Natural killer cell (primary cell): Measurements from ENCODE around the gene SRXN1. TPM values are rescaled to one million over a fixed set of nuclear protein-coding genes. Genes with fewer than 3 reads are reported as not detected.

ENCODE experiments used
- ATAC-seq, 3 donors: fragments of 150-1000 bp in 2 of 3; fragments of 200-7000 bp in 1 of 3; cut with Tn5 transposase; 1 replicate in 1 of 3; 2 replicates in 2 of 3; pipeline ENCODE4 v1.10.0; 2021; ENCODE audit warnings: mild to moderate bottlenecking in 2 of 3, moderate library complexity in 2 of 3
- DNase-seq, 2 donors: peaks; one replicate each; pipeline versions ENCODE4 v3.0.0 to v3.0.0-alpha.2; 2013 to 2021; ENCODE audit warnings: mixed read lengths in 1 of 2
- H3K27ac ChIP-seq: one replicate; pipeline ENCODE4 v1.5.1; 2013; ENCODE audit warnings: mild to moderate bottlenecking, low read length
- H3K27me3 ChIP-seq: one replicate; pipeline ENCODE4 v1.6.1; 2013; ENCODE audit warnings: low read length; ENCODE audit not compliant: control insufficient read depth, insufficient read depth
- H3K36me3 ChIP-seq: one replicate; pipeline ENCODE4 v1.6.1; 2013; ENCODE audit warnings: low read length; ENCODE audit not compliant: control insufficient read depth, insufficient read depth
- H3K4me1 ChIP-seq: one replicate; pipeline ENCODE4 v1.6.1; 2013; ENCODE audit warnings: low read length; ENCODE audit not compliant: control insufficient read depth, insufficient read depth
- H3K4me3 ChIP-seq: one replicate; pipeline ENCODE4 v1.5.1; 2013; ENCODE audit warnings: low read length
- H3K9me3 ChIP-seq: one replicate; pipeline ENCODE4 v1.6.1; 2013; ENCODE audit warnings: low read length; ENCODE audit not compliant: control insufficient read depth, insufficient read depth
- H3K27ac Mint-ChIP-seq, 2 donors: one replicate each; pipeline ENCODE4 v1.8.0; 2022; ENCODE audit warnings: mild to moderate bottlenecking in 2 of 2, mixed read lengths in 2 of 2, moderate library complexity in 1 of 2
- H3K27me3 Mint-ChIP-seq, 2 donors: one replicate each; pipeline ENCODE4 v1.8.0; 2022; ENCODE audit warnings: low read depth in 2 of 2, mixed read lengths in 2 of 2
- H3K36me3 Mint-ChIP-seq: one replicate; pipeline ENCODE4 v1.8.0; 2022; ENCODE audit warnings: mixed read lengths
- H3K4me1 Mint-ChIP-seq, 2 donors: one replicate each; pipeline ENCODE4 v1.8.0; 2022; ENCODE audit warnings: mixed read lengths in 2 of 2
- H3K4me3 Mint-ChIP-seq: one replicate; pipeline ENCODE4 v1.8.0; 2022; ENCODE audit warnings: mild to moderate bottlenecking, moderate library complexity, mixed read lengths
- H3K9me3 Mint-ChIP-seq, 2 donors: one replicate each; pipeline ENCODE4 v1.8.0; 2022; ENCODE audit warnings: mixed read lengths in 2 of 2
- CTCF ChIP-seq: fragments of 200-600 bp; IDR thresholded peaks from one replicate; pipeline ENCODE4 v1.8.0; 2022; ENCODE audit warnings: antibody characterized with exemption
- WGBS: methylation state at CpG from one replicate; pipeline ENCODE4 v1.1.7; 2013; ENCODE audit warnings: missing lambda C conversion rate; ENCODE audit not compliant: insufficient coverage; 5-methylcytosine and 5-hydroxymethylcytosine counted together
- intact Hi-C: fragments of 100-400 bp; cut with micrococcal nuclease; formaldehyde crosslinking; loops from one replicate; pipeline ENCODE4 v1.14.2; 2022
- total RNA-seq, 4 donors: library from RNA; stranded (reverse); fragments of 120-200 nt in 1 of 4; gene quantifications; one replicate each; pipeline versions ENCODE4 v1.2.3 to v1.2.4, GENCODE V29; 2013 to 2022

Gene SRXN1
- total RNA-seq, 3 donors from 2014 or later (not counting 1 experiment from before 2014, with no cell fraction given): 9.1 to 16.7 (median 11.6) TPM

- Histone ChIP-seq H3K4me3 (no peak overlapping the region), H3K27me3 (peaks cover 30% of the 10 kb centered on the region), H3K36me3 (no peaks in the 10 kb centered on the region), H3K4me1 (peaks cover 3% of the 10 kb centered on the region), H3K27ac (no peak overlapping the region), H3K9me3 (no peaks in the 10 kb centered on the region)
- peak overlapping the region; percentile 40 for H3K4me3 Mint-ChIP-seq
- ATAC-seq (no peak), DNase-seq (no peak)
- H3K27ac Mint-ChIP-seq: no peak overlapping the region
- peaks cover 0 to 4% of the 10 kb centered on the region in 2 donors for H3K4me1 Mint-ChIP-seq
- intact Hi-C loops: no loop called here
- WGBS: 91% methylated on average over 8 of the region's 8 CpGs
- no peak for TF ChIP-seq CTCF
- H3K9me3 Mint-ChIP-seq: no peaks in the 10 kb centered on the region
- no peaks in the 10 kb centered on the region for H3K36me3 Mint-ChIP-seq
- peaks cover 31 to 51% of the 10 kb centered on the region in 2 donors for H3K27me3 Mint-ChIP-seq
Measured at GRCh38 chr20:608970-609369, 44.0 kb downstream of the SRXN1 start.

- Histone ChIP-seq H3K27me3 (peaks cover 25% of the 10 kb centered on the region), H3K4me3 (no peak overlapping the region), H3K27ac (no peak overlapping the region), H3K9me3 (no peaks in the 10 kb centered on the region), H3K4me1 (peaks cover 3% of the 10 kb centered on the region), H3K36me3 (no peaks in the 10 kb centered on the region)
- H3K27me3 Mint-ChIP-seq: peaks cover 16 to 40% of the 10 kb centered on the region in 2 donors
- intact Hi-C loops: no loop called here
- 92% methylated on average over 6 of the region's 6 CpGs for WGBS
- peaks cover 0 to 4% of the 10 kb centered on the region in 2 donors for H3K4me1 Mint-ChIP-seq
- no peak overlapping the region for H3K27ac Mint-ChIP-seq
- no peak overlapping the region for H3K4me3 Mint-ChIP-seq
- H3K9me3 Mint-ChIP-seq: no peaks in the 10 kb centered on the region
- ATAC-seq: no peak
- no peak for DNase-seq
- no peaks in the 10 kb centered on the region for H3K36me3 Mint-ChIP-seq
- no peak for TF ChIP-seq CTCF
Measured at GRCh38 chr20:607476-607875, 45.5 kb downstream of the SRXN1 start.

GRCh38 chr20:605237-605636 is 47.8 kb downstream of the SRXN1 start:
- H3K27ac ChIP-seq: no peak overlapping the region
- no peaks in the 10 kb centered on the region for H3K4me1 ChIP-seq
- H3K9me3 ChIP-seq: no peaks in the 10 kb centered on the region
- H3K4me3 ChIP-seq: no peak overlapping the region
- no peak for TF ChIP-seq CTCF
- Mint-ChIP-seq H3K4me3 (no peak overlapping the region), H3K4me1 (no peaks in the 10 kb centered on the region), H3K36me3 (no peaks in the 10 kb centered on the region), H3K27ac (no peak overlapping the region), H3K27me3 (peaks cover 0 to 24% of the 10 kb centered on the region in 2 donors), H3K9me3 (no peaks in the 10 kb centered on the region)
- intact Hi-C loops: no loop called here
- H3K36me3 ChIP-seq: no peaks in the 10 kb centered on the region
- WGBS: 85% methylated on average over 5 of the region's 5 CpGs
- H3K27me3 ChIP-seq: peaks cover 15% of the 10 kb centered on the region
- no peak for DNase-seq
- ATAC-seq: no peak

GRCh38 chr20:603116-603640 is 49.8 kb downstream of the SRXN1 start:
- H3K27ac Mint-ChIP-seq: no peak overlapping the region
- peaks cover 0 to 14% of the 10 kb centered on the region in 2 donors for H3K27me3 Mint-ChIP-seq
- DNase-seq: no peak
- H3K9me3 Mint-ChIP-seq: no peaks in the 10 kb centered on the region
- Histone ChIP-seq H3K9me3 (no peaks in the 10 kb centered on the region), H3K27ac (no peak overlapping the region), H3K36me3 (no peaks in the 10 kb centered on the region), H3K4me3 (no peak overlapping the region), H3K27me3 (peaks cover 3% of the 10 kb centered on the region), H3K4me1 (no peaks in the 10 kb centered on the region)
- no peaks in the 10 kb centered on the region for H3K4me1 Mint-ChIP-seq
- H3K4me3 Mint-ChIP-seq: no peak overlapping the region
- WGBS: 85% methylated on average over 8 of the region's 8 CpGs
- intact Hi-C loops: no loop called here
- no peak for TF ChIP-seq CTCF
- ATAC-seq: no peak
- H3K36me3 Mint-ChIP-seq: no peaks in the 10 kb centered on the region
